Dedifferentiated amniotic fluid mesenchymal stem cell (primary cell): ENCODE measurements around the gene GABPB1.
"Not testable (repeated sequence)": the region's sequence is repeated elsewhere in the genome, so short reads cannot be mapped to it uniquely, and the experiment has no call there.

ENCODE experiments used
- DNase-seq: peaks from one replicate; pipeline ENCODE4 v3.0.0-alpha.2; 2016; ENCODE audit errors: extremely low spot score

GABPB1 gene

DNA sequence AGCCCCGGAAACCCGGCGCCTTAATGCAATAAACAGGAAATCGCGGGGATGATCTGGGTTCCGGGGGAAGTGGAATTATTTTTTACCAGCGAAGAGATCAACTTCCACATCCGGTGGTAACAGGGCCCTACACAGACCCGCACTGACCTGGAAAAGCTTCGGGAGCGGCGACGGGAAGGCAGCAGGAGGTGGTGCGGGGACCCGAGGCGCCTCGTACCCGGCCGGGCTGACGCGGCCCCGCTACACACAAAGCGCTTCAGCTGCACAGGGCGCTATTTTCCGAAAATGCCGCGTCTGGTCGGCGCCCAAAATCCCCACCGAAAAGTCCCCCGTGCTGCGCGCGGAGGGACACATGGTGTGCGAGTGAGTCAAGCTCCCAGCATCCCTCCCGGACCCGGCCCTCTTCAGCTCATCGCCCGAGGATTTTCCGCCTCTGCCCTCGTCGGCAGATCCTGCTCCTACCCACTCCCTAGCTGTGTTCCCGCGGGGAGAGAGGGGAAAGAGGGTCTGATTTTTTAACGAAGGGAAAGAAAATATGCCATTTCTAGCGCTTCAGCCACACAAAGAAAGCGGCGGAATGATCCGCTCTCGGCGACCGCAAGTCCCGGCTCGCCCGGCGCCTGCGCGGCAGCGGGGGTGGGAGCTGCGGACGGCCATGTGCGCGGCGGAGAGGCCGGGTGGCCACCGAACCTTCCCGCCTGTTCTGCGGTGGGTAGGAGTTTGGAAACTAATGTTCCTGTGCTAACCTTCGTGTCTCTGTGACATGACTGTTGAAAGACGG is at the start of gene GABPB1:
GABPB1 (minus strand) TSS at position 361 of the 781 bp plus-strand sequence. CDS start 45,400 bp downstream, outside the sequence.
- DNase-seq = peak; percentile 86

DNA sequence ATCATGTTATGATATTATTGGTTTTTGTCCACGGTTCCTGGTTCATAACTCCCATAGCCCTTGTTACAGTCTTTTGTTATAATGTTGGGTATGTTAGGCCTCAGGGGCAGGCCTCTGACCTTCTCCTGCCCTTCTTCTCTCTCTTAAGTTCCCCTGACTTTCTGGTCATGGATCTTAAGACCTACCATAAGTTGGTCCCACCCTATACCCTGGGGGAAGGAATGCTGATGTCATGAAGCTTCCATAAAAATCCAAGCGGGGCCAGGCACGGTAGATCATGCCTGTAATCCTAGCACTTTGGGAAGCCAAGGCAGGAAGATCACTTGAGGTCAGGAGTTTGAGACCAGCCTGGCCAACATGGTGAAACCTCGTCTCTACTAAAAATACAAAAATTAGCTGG is 36.6 kb upstream of the GABPB1 start:
- peak; percentile 21 for DNase-seq

DNA sequence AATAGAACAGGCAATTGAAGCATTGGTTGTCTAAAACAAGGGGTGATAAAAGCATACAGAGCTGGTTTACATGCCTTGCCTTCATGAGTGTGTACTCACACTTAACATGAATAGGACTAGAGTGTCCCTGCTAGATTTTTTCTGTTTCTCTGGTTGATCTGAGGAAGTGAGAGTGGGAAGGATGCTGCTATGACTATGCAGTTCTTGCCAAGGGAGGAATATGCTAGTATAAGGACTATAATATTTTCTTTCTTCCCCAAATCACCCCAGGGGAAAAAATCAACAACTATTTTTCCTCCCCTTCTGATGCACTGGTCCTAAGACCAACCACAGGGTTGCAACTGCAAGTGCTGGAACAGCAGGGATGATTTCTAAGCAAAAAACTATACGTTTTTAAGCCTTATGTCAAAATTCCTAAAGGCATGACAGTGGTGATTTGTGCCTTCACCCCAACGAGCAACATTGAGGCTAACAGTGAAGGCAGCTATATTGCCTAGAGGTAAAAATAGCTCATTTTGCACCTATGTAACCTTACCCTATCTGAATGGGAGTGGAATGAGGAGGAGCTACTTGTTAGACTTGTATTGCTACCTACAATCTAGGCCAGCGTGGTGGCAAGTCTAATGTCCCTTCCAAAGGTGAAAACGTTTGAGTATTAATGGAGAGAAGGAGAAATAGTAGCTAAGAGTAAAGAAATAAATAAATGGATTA is 35.7 kb upstream of the GABPB1 start:
- DNase-seq = no peak

DNA sequence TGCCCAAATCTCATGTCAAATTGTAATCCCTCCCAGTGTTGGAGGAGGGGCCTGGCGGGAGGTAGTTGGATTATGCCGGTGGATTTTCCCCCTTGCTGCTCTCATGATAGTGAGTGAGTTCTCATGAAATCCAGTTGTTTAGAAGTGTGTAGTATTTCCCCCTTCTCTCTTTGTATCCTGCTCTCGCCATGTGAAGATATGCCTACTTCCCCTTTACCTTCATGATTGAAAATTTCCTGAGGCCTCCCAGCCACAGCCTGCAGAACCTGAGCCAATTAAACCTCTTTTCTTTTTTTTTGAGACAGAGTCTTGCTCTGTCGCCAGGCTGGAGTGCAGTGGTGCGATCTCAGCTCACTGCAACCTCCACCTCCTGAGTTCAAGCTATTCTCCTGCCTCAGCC is 27.4 kb upstream of the GABPB1 start:
- not testable (repeated sequence) for DNase-seq

DNA sequence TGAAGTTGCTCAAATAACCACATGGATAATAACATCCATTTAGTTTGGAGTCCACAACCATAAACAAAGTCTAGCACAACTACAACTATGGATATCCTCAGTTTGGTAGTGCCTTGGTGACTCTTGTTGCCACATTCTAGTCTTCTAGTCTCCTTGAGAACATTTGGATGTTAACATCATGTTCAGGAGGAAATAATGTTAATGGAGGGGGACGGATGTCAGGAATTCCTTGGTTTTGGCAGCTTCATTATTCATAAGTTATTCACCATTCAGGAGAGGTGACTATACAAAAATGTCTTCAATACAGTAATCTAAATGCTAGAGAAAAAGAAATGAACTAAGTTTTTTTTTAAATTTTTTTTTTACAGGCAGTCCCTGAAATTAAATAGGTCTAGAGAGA is 26.4 kb upstream of the GABPB1 start:
- no peak for DNase-seq

DNA sequence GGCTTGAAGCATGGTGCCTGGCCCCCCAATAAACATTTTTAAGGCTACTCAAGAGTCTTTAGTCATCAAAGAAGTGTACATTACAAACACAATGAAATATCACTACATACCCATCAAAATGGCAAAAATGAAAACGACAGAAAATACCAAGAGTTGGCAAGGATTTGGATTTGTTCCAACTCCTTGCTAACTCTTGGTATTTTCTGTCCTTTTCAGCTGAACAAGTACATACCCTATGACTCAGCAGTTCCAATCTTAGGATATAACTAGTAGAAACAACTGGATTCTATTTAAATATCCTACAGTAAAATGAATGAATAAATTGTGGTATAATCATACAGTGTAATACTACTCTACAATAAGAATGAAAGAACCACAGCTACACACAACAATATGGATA is 25.1 kb upstream of the GABPB1 start:
- DNase-seq = no peak

DNA sequence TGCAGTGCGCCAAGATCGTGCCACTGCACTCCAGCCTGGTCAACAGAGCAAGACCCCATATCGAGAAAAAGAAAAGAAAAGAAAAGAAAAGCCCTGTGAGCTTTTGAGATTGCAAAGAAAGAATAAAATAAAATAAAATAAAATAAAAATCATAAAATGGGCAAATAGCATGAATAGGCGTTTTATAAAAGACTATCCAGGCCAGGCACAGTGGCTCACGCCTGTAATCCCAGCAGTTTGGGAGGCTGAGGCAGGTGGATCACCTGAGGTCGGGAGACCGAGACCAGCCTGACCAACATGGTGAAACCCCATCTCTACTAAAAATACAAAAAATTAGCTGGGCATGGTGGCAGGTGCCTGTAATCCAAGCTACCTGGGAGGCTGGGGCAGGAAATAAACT is 24.4 kb upstream of the GABPB1 start:
- DNase-seq = not testable (repeated sequence)

DNA sequence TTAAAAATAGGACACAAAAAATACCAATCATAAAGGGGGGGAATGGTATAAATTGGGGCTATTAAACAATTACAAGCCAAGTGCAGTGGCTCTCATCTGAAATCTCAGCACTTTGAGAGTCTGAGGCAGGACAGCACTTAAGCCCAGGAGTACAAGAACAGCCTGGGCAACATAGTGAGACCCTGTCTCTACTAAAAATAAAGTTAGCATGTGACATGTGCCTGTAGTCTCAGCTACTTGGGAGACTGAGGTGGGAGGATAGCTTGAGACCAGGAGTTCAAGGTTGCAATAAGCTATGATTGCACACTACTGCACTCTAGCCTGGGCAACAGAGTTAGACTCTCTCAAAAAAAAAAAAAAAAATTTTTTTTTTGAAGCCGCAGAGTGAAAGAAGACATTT is 23.8 kb upstream of the GABPB1 start:
- no peak for DNase-seq

DNA sequence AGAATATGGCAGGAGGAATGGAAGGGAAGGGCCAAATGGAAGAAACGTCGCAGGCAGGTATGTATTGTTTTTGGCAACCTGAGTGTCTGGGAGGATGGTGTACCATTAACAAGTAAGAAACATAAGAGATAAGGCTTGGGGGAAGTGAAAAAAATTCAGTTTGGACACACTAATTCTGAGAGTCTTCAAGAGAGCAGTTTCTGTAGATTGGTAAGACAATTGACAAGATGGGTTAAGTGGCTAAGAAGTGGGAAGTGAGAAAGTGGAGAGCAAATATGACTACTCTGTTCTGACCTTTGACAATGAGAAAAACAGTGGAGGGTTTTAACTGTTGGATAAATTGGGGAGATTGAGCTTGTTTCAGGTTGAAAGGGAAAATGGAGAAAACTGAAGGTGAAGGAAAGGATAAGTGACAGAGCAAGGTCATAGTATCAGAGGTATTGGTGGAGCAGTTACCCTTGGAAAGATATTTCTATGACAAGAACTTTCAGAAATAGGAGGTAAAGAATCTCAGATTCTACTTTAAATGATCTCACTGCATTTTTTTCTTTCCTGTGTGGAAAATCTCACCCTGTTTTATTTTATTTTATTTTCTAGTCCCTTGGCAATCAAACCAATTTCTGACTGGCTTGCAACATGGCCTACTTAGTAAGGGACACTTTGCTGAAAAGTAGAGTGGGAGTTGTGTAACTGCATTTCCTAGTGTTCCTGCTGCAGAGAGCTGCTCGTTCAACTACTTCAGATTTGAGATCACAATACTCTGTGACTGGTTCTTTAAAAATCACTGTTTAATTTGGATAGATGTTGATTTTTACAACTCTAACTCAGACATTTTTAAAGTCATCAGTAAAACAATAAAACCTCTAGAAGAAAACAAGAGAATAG is 23.1 kb upstream of the GABPB1 start:
- no peak for DNase-seq

DNA sequence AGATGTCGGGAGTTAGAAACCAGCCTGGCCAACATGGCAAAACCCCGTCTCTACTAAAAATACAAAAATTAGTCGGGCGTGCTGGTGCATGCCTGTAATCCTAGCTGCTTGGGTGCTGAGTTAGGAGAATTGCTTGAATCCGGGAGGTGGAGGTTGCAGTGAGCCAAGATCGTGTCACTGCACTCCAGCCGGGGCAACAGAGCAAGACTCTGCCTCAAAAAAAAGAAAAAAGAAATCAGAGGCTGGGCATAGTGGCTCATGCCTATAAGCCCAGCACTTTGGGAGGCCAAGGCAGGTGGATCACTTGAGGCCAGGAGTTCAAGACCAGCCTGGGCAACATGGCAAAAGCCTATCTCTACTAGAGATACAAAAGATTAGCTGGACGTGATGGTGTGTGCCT is 14.6 kb upstream of the GABPB1 start:
- not testable (repeated sequence) for DNase-seq

DNA sequence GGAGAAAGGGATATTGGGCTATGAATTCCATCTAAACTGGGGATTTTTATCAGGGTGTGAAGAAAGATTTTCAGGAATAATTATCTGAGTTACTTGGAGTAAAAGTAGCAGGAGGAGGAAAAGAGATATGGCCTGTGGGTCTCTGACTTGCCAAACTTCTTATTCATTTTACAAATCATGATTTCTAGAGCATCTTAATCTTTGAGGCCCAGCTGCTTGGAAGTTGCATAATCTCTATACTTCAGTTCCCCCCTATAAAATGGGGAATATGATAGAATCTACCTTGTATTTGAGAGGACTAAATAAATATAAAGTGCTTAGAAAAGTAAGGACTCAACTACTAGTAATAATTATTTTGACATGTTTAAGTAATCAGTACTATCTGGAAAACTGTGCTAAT is 11.0 kb upstream of the GABPB1 start:
- DNase-seq = no peak

DNA sequence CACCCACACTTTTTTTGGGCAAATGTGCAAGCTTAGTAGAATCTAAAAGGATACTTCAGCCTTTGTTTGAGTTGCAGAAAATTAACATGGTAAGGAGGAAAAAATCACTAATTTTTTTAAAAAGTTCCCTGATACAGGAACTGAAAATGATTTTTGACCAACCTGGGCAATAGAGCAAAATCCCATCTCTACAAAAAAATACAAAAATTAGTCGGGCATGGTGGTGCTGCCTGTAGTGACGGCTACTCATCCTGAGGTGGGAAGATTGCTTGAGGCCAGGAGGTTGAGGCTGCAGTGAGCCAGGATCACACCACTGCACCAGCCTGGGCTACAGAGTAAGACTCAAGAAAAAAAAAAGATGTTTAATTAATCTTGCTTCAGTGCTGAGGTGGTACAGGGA is 10.6 kb upstream of the GABPB1 start:
- no peak for DNase-seq

DNA sequence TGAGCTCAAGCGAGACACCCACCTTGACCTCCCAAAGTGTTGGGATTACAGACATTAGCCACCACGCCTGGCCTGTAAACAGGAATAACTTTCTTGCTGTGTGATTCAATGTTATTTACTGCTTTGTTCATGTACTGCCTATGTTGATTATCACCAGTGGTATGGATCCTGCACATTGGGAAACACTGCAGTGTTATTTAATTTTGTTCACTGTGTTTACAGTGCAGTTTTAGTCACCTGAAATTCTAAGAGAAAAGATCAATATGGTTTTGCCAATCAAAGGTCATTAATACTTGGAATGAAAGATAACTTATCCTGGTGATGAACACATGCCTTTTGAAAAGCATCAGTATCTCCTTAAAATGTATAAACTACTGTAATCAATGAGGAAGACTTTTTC is 8.6 kb upstream of the GABPB1 start:
- DNase-seq = no peak

DNA sequence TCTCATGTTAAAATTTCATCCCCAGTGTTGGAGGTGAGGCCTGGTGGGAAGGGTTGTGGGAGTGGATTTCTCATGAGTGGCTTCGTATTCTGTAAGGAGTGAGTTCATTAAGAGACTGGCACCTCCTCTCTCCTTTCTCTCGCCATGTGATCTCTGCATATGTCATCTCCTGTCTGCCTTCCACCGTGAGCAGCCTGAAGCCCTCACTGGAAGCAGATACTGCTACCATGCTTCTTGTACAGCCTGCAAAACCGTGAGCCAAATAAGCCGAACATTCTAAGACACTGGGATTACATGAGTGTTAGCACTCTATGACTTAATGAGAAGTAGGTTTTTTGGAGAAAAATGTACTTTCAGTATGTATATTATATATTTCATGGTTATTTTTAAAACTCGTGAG is 6.8 kb upstream of the GABPB1 start:
- no peak for DNase-seq

DNA sequence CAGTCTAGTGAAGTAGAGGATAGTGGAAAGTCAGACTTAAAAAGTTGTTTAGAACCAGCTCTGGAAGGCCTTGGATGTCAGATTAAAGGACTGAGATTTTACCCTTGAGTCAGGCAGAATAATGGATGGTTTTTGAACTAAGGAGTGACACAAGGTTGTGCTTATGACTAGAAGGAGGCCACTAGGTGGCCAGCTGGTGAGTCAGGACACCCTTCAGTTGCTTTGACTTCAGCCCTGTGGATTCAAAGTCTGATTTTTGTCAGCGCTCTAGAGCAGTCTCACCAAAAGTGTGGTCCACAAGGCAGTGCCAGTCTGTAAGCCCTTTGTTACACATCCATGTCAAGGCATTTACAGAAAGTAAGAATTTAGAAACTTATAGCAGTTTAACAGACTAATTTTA is 3.8 kb upstream of the GABPB1 start:
- DNase-seq = no peak

DNA sequence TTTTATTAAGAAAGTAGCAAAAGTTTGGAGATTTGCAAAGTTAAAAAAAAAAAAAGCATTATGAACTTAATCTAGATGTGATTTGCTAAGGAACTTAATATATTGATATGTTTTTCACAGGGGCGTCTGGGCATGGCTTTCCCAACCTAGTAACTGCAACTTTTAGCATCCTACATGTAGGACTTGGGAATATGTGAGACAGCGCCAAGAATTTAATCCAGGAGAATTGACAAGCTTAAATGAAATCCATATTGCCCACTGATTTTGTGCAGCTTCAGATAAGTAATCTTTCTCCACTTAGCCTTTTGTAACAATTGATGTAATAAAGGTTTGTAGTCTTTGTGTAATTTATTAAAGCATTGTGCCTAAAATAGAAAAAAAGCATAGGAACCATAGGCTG is 982 bp upstream of the GABPB1 start:
- no peak for DNase-seq

DNA sequence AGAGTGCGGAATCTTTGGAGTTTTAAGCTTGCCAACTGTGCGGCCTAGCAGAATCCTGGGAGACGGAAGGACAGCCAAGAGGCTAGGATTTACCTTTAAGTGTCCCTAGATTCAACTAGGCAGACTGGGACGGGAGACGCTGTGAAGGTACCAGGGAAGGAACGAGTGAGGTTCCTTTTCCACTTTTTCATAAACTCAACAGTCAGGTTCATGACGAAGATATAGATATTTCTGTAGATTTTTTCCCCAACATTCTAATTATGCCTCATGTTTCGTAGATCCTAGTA is 564 bp upstream of the GABPB1 start:
- no peak for DNase-seq

DNA sequence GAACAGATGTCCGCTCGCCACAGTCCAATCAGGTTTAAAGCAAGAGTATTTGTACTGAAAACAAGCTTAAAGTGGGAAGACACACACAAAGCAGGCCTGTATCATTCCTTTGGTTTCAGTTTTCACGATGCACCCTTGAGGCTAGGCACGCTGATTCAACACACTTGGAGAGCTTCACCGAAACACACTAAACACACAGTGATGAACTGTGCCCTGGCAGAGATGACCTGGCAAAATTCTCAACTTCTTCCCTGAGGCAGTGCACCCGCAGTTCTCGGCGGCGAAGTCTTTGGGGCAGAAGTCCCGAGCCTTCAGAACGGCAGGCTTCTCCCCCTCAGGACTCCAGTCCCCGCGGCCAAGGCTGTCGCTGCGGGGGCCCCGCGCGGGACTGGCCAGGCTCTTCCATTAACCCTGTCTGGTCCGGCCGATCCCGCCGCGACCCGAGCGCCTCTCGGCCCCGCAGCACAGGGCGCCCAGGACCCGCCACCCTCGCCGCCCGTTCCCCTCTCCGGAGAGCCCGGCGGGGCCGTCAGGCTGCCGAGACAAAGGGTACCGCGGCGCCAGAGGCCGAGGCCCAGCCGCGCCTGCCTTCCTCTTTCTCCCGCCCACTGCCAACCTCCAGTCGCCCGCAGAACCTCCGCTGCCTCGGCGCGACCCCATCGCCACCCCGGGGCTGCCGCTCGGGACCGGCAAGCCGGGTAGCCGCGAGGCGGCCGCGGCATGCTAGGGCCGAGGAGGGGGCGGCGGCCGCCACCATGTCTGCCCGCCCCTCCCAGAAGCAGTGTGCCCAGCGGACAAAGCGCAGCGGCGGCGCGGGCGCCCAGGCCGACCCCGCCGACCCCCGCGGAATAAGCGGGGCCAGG is 792 bp downstream of the GABPB1 start:
- peak; percentile 84 for DNase-seq

DNA sequence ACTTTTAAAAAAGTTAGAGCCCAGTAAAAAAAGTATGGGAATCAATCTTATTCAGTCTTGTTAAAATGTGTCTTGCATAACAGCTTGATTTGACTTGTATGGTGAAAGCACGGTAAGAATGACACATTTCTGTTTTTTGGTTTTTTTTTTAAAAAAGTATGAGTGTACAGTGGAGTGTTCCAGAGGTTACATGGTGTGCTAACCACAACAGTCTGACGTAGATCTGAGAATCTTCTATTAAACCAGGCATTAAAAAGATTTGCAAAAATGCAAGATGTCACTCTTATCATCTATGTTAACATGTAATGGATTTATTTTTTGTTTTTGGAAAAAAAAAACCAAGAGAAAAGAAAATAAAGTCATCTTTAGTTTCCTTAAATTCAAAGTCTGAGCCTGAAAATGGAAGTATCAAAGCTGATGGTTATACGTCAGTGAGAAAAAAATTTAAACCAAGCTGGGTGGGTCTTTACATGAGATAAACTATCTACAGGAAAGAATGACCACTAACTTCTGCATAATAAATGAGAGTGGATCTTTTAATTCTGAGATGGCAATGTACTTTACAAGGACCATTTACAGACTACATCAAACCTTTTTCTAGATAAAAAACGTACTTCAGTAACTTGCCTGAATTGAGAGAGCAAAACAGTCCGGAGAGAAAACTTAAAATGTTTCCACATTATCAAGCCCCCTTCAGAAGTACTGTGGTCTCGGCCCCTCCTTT is 1.6 kb downstream of the GABPB1 start:
- peak; percentile 83 for DNase-seq

DNA sequence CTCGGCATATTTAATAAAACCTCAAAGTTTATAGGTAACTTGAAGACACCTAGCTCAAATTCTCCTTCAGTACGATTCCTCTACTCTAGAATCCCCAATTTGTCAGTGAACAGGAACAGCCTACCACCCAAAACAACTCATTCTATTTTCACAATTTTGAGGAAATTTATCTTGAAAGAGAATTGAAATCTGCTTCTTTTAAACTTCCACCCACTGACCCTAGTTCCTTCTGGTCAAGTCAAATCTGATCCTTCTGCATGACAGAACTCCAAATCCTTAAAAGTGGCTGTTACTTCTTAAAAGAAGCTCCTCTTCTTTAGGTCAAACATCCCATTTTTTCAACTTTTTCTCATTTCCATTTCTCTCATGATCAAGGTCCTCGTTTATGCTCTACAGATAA is 4.4 kb downstream of the GABPB1 start:
- no peak for DNase-seq

DNA sequence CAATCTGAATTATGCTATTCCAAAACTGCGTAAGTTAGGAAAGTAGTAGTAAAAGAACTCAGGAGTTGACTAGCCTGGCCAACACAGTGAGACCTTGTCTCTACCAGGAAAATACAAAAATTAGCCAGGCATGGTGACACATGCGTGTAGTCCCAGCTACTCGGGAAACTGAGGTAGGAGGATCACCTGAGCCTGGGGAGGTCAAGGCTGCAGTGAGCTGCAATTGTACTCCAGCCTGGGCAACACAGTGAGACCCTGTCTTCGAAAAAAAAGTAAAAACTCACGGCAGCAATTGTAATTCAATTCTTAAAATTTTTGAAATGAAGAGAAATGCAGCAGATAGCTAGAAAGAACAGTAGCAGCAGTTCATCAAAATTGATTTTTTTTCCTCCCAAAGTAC is 9.7 kb downstream of the GABPB1 start:
- no peak for DNase-seq
